Measurements from ENCODE around the gene FN1.

DNA sequence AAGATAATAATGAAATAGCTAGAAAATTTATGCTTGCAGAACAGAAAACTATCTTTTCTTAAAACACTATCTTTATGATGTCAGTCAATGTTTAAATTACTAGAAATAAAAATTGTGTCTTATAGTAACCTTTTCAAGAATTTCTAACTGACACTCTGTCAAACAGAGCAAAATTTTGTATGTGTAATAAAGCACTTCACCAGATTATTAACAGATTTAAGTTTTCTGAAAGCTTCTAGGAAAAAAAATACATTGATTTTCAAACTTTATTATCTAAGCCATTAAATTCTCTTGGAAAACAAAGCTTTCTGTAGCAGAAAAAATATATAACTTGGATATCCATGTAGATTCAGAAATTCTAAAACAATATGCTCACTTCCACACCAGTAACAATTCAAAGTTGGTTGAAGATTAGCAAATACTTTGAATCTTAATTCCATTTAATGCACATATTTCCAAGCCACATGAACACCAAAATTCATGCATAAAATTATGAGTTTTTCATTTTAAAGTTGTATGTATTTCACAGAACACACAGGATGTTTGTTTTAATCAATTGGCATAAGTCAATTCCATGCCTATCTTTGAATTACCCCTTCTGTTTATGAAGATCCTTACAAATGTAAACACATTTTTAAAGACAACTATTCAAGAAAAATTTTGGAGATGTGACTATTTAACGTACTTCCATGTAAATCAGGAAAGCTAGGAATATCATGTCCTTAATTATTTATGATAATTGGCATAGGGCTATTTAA lies 19.9 kb downstream of the FN1 start:
- TF ChIP-seq CTCF (IDR thresholded peaks at IDR 0.05) = no peak
- TF ChIP-seq POLR2AphosphoS5 (IDR thresholded peaks at IDR 0.05) = no peak
- no peak for TF ChIP-seq POLR2A (IDR thresholded peaks at IDR 0.05)

Measured in prostate gland (tissue), 2 donors.